ENCODE data around the gene CD99L2.

DNA sequence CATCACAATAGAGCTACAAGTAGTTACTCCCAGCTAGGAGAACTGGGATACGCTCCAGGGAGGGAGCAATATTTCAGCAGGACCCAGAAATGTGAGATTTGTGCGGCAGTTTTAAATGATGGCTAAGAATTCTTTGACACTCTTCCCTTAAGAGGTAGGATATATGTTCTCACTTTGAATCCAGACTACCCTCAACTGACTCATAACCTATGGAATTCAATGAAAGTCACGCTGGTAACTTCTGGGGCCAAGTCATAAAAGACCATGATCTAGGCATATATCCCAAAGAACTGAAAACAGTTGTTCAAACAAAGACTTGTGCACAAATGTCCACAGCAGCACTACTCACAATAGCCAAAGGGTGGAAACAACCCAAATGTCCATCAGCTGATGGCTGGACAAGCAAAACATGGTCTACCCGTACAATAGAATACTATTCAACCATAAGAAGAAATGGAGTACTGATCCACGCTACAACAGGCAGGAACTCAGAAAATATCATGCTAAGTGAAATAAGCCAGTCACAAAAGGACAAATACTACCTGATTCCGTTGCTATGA is 10.5 kb downstream of the CD99L2 start:
- no peak for TF ChIP-seq POLR2AphosphoS5 (IDR thresholded peaks at IDR 0.05; ENCODE audit: insufficient read depth in 1 of 2, low read depth in 1 of 2)
- TF ChIP-seq, protein P1, sequence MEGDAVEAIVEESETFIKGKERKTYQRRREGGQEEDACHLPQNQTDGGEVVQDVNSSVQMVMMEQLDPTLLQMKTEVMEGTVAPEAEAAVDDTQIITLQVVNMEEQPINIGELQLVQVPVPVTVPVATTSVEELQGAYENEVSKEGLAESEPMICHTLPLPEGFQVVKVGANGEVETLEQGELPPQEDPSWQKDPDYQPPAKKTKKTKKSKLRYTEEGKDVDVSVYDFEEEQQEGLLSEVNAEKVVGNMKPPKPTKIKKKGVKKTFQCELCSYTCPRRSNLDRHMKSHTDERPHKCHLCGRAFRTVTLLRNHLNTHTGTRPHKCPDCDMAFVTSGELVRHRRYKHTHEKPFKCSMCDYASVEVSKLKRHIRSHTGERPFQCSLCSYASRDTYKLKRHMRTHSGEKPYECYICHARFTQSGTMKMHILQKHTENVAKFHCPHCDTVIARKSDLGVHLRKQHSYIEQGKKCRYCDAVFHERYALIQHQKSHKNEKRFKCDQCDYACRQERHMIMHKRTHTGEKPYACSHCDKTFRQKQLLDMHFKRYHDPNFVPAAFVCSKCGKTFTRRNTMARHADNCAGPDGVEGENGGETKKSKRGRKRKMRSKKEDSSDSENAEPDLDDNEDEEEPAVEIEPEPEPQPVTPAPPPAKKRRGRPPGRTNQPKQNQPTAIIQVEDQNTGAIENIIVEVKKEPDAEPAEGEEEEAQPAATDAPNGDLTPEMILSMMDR (IDR thresholded peaks at IDR 0.05): no peak
